Naive thymus-derived CD4-positive, alpha-beta T cell (primary cell): Measurements from ENCODE around the gene MAGEB17. TPM values are rescaled to one million over a fixed set of nuclear protein-coding genes. Genes with fewer than 3 reads are reported as not detected.

Source experiments
- ATAC-seq: fragments of 150-1000 bp; cut with Tn5 transposase; 2 replicates; pipeline ENCODE4 v1.10.0; 2021; ENCODE audit warnings: mild to moderate bottlenecking, moderate library complexity
- CTCF ChIA-PET: fragments of 350-600 bp; sonication (Branson Sonifier 250); formaldehyde crosslinking; loops from one replicate; lab custom pipeline; 2021; ENCODE audit warnings: antibody characterized with exemption; lab: Charles Lee
- POLR2A ChIA-PET: fragments of 350-600 bp; sonication (Branson Sonifier 250); formaldehyde crosslinking; loops from one replicate; lab custom pipeline; 2021; ENCODE audit warnings: antibody characterized with exemption, inconsistent platforms; lab: Charles Lee
- DNase-seq, 9 donors: peaks; one replicate each; pipeline versions ENCODE4 v3.0.0 to v3.0.0-alpha.2; 2020 to 2022; ENCODE audit warnings: mixed read lengths in 1 of 9
- H3K27ac ChIP-seq: one replicate; pipeline ENCODE4 v1.7.0; 2013; ENCODE audit warnings: mild to moderate bottlenecking, low read depth, low read length, moderate library complexity
- H3K27me3 ChIP-seq, 2 donors: one replicate each; pipeline ENCODE4 v1.7.0; 2013; ENCODE audit warnings: low read length in 2 of 2, mild to moderate bottlenecking in 2 of 2, moderate library complexity in 2 of 2; ENCODE audit not compliant: control insufficient read depth in 2 of 2, insufficient read depth in 2 of 2
- H3K36me3 ChIP-seq, 3 experiments: 1 replicate in 2 of 3; 2 replicates in 1 of 3; pipeline ENCODE4 v1.7.0; 2013; ENCODE audit warnings: low read length in 3 of 3, mild to moderate bottlenecking in 3 of 3, moderate library complexity in 1 of 3; ENCODE audit not compliant: insufficient read depth in 3 of 3, control insufficient read depth in 2 of 3
- H3K4me1 ChIP-seq, 2 donors: one replicate each; pipeline ENCODE4 v1.7.0; 2013; ENCODE audit warnings: low read length in 2 of 2, mild to moderate bottlenecking in 2 of 2, moderate library complexity in 1 of 2; ENCODE audit not compliant: control insufficient read depth in 2 of 2, insufficient read depth in 2 of 2
- H3K4me3 ChIP-seq: 2 replicates; pipeline ENCODE4 v1.7.0; 2013; ENCODE audit warnings: mild to moderate bottlenecking, low read length
- H3K9me3 ChIP-seq, 3 experiments: 1 replicate in 2 of 3; 2 replicates in 1 of 3; pipeline ENCODE4 v1.7.0; 2013; ENCODE audit warnings: low read length in 3 of 3; ENCODE audit not compliant: control insufficient read depth in 2 of 3
- H3K27ac Mint-ChIP-seq, 9 donors: one replicate each; pipeline ENCODE4 v1.8.0; 2020 to 2022; ENCODE audit warnings: mixed read lengths in 9 of 9, mild to moderate bottlenecking in 8 of 9, moderate library complexity in 5 of 9, inconsistent platforms in 2 of 9
- H3K27me3 Mint-ChIP-seq, 5 donors: one replicate each; pipeline ENCODE4 v1.8.0; 2021 to 2022; ENCODE audit warnings: mixed read lengths in 5 of 5, mild to moderate bottlenecking in 1 of 5
- H3K36me3 Mint-ChIP-seq, 5 donors: one replicate each; pipeline ENCODE4 v1.8.0; 2020 to 2022; ENCODE audit warnings: mixed read lengths in 5 of 5, mild to moderate bottlenecking in 3 of 5, inconsistent platforms in 1 of 5
- H3K4me1 Mint-ChIP-seq, 7 donors: one replicate each; pipeline ENCODE4 v1.8.0; 2020 to 2022; ENCODE audit warnings: mixed read lengths in 7 of 7, mild to moderate bottlenecking in 3 of 7, inconsistent platforms in 1 of 7
- H3K4me3 Mint-ChIP-seq, 10 donors: one replicate each; pipeline ENCODE4 v1.8.0; 2020 to 2022; ENCODE audit warnings: mild to moderate bottlenecking in 10 of 10, mixed read lengths in 10 of 10, moderate library complexity in 6 of 10, inconsistent platforms in 2 of 10
- H3K9me3 Mint-ChIP-seq, 11 donors: one replicate each; pipeline ENCODE4 v1.8.0; 2020 to 2022; ENCODE audit warnings: mixed read lengths in 11 of 11, mild to moderate bottlenecking in 4 of 11, inconsistent platforms in 1 of 11, moderate library complexity in 1 of 11
- intact Hi-C, 2 donors: fragments of 100-400 bp; cut with micrococcal nuclease; formaldehyde crosslinking; loops; one replicate each; pipeline ENCODE4 v1.15.1; 2023
- polyA plus RNA-seq, 2 donors: library from polyadenylated mRNA; unstranded; fragments of 300-500 nt; fragmentation: Illumina TruSeq; gene quantifications; one replicate each; pipeline ENCODE4 v1.2.3, GENCODE V29; 2021
- total RNA-seq, 6 experiments: library from RNA in 5 of 6; stranded (reverse) in 5 of 6; gene quantifications; 1 replicate in 5 of 6; 2 replicates in 1 of 6; pipeline ENCODE4 v1.2.3 and lab custom pipeline; 2021 to 2026

The MAGEB17 gene
- total and polyA plus RNA-seq, 7 experiments from 2014 or later = not detected

GRCh38 chrX:16212436-16212835, 45.2 kb downstream of the MAGEB17 start:
- Histone ChIP-seq H3K27ac (no peak overlapping the region), H3K4me1 (no peaks in the 10 kb centered on the region), H3K9me3 (no peaks in the 10 kb centered on the region), H3K36me3 (no peaks in the 10 kb centered on the region), H3K4me3 (no peak overlapping the region), H3K27me3 (no peaks in the 10 kb centered on the region)
- DNase-seq = no peak
- no peak for ATAC-seq
- Mint-ChIP-seq H3K27me3 (peaks cover 0 to under 1% (median 0%) of the 10 kb centered on the region in 5 donors), H3K27ac (no peak overlapping the region), H3K4me3 (no peak overlapping the region), H3K9me3 (peaks cover 0 to 2% (median 0%) of the 10 kb centered on the region in 11 donors), H3K4me1 (peaks cover 0 to under 1% (median 0%) of the 10 kb centered on the region in 7 donors), H3K36me3 (no peaks in the 10 kb centered on the region)
- CTCF ChIA-PET = no interaction called here
- POLR2A ChIA-PET = no interaction called here
- intact Hi-C loops = loop anchor here in 1 of 2 donors (2.0 kb wide), 1 partner anchor 452 kb away; no protein-coding TSS in a partner anchor

GRCh38 chrX:16213961-16214360, 46.7 kb downstream of the MAGEB17 start:
- intact Hi-C loops = loop anchor here in 1 of 2 donors (2.0 kb wide), 1 partner anchor 453 kb away; no protein-coding TSS in a partner anchor
- no peaks in the 10 kb centered on the region for H3K36me3 ChIP-seq
- Mint-ChIP-seq H3K9me3 (peaks cover 0 to 2% (median 0%) of the 10 kb centered on the region in 11 donors), H3K4me3 (no peak overlapping the region), H3K27ac (no peak overlapping the region), H3K36me3 (no peaks in the 10 kb centered on the region), H3K4me1 (no peaks in the 10 kb centered on the region), H3K27me3 (no peaks in the 10 kb centered on the region)
- H3K27me3 ChIP-seq = no peaks in the 10 kb centered on the region
- POLR2A ChIA-PET = no interaction called here
- no peak for ATAC-seq
- H3K27ac ChIP-seq = no peak overlapping the region
- DNase-seq = no peak
- H3K9me3 ChIP-seq = no peaks in the 10 kb centered on the region
- CTCF ChIA-PET = no interaction called here
- no peak overlapping the region for H3K4me3 ChIP-seq
- H3K4me1 ChIP-seq = no peaks in the 10 kb centered on the region

GRCh38 chrX:16215660-16216059, 48.4 kb downstream of the MAGEB17 start:
- no peak overlapping the region for H3K27ac ChIP-seq
- Mint-ChIP-seq H3K4me1 (no peaks in the 10 kb centered on the region), H3K36me3 (no peaks in the 10 kb centered on the region), H3K27ac (no peak overlapping the region), H3K9me3 (peaks cover 0 to 2% (median 0%) of the 10 kb centered on the region in 11 donors), H3K27me3 (peaks cover 0 to 5% (median 0%) of the 10 kb centered on the region in 5 donors), H3K4me3 (no peak overlapping the region)
- intact Hi-C loops = no loop called here
- no peaks in the 10 kb centered on the region for H3K36me3 ChIP-seq
- no peaks in the 10 kb centered on the region for H3K4me1 ChIP-seq
- DNase-seq = no peak
- H3K9me3 ChIP-seq = no peaks in the 10 kb centered on the region
- ChIA-PET CTCF (no interaction called here), POLR2A (no interaction called here)
- no peaks in the 10 kb centered on the region for H3K27me3 ChIP-seq
- ATAC-seq = no peak
- no peak overlapping the region for H3K4me3 ChIP-seq

Other genes with a start within 250 kb of the MAGEB17 start
- gene GRPR, start 43.9 kb upstream of the MAGEB17 start, total RNA-seq = under 1 TPM in 3 of 5 experiments, not detected in 2; 0.16 to 0.51 (median 0.24) TPM
- not detected for gene GRPR, start 43.9 kb upstream of the MAGEB17 start, polyA plus RNA-seq